LNCaP clone FGC (cell line): ENCODE measurements around the gene MME.
A peak's percentile ranks its signal among the peaks of the same experiment; 100 is the strongest.

Source experiments
- DNase-seq: peaks from one replicate; pipeline ENCODE4 v3.0.0-alpha.2; 2011; ENCODE audit warnings: low read depth
- H3K4me3 ChIP-seq: 2 replicates; pipeline ENCODE4 v1.5.1; 2011; ENCODE audit warnings: mild to moderate bottlenecking, low read depth, low read length, control low read depth
- TF ChIP-seq, protein P1 (sequence below): IDR thresholded peaks from 2 replicates; pipeline ENCODE4 v1.5.1; 2012; ENCODE audit warnings: mild to moderate bottlenecking; ENCODE audit not compliant: control insufficient read depth, insufficient read depth; ENCODE audit errors: extremely low read depth

MME gene

DNA sequence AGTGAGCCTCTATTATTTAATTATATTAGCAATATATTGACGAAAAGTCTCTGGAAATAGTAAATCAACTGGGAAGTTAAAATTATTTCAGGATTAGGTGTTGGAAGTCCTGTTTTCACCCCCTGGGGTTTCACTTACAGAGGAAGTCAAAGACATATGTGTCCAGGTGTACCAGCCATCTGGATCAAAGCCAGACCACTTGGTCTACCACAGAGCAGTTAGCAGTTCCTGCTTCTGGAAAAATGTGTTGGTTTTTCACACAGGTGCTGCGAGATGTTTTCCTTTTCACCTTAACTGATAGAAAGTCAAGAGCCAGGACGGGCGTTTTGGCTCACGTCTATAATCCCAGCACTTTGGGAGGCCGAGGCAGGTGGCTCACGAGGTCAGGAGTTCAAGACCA is 13.1 kb downstream of the MME start:
- H3K4me3 ChIP-seq = no peak overlapping the region
- TF ChIP-seq, protein P1, sequence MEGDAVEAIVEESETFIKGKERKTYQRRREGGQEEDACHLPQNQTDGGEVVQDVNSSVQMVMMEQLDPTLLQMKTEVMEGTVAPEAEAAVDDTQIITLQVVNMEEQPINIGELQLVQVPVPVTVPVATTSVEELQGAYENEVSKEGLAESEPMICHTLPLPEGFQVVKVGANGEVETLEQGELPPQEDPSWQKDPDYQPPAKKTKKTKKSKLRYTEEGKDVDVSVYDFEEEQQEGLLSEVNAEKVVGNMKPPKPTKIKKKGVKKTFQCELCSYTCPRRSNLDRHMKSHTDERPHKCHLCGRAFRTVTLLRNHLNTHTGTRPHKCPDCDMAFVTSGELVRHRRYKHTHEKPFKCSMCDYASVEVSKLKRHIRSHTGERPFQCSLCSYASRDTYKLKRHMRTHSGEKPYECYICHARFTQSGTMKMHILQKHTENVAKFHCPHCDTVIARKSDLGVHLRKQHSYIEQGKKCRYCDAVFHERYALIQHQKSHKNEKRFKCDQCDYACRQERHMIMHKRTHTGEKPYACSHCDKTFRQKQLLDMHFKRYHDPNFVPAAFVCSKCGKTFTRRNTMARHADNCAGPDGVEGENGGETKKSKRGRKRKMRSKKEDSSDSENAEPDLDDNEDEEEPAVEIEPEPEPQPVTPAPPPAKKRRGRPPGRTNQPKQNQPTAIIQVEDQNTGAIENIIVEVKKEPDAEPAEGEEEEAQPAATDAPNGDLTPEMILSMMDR = no peak
- DNase-seq = peak; percentile 94

DNA sequence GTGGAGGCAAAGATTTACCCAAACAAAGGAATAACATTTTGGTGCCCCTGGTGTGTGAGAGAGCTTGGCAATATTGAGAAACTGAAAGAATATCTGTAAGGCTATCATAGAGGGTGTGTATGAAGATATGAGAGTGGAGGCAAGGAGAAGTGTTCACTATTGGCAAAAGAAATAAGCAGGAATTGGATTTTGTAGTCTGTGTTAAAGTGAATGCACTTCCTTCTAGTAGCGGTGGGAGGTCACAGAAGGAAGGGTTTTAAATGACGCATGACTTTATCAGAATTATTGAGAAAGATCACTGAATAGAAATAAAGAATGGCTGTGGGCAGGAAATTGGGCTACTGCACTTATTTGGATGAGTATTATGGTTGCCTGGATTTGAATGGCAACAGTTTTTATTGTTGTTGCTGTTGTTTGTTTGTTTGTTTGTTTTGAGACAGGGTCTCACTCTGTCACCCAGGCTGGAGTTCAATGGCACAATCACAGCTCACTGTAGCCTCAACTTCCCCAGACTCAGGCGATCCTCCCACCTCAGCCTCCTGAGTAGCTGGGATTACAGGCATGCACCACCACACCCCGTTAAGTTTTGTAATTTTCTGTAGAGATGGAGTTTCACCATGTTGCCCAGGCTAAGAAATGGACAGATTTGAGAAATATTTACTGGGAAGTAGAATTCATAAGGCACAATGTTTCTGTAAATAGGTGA is 16.3 kb downstream of the MME start:
- TF ChIP-seq, protein P1 = no peak
- H3K4me3 ChIP-seq = no peak overlapping the region
- DNase-seq = no peak

DNA sequence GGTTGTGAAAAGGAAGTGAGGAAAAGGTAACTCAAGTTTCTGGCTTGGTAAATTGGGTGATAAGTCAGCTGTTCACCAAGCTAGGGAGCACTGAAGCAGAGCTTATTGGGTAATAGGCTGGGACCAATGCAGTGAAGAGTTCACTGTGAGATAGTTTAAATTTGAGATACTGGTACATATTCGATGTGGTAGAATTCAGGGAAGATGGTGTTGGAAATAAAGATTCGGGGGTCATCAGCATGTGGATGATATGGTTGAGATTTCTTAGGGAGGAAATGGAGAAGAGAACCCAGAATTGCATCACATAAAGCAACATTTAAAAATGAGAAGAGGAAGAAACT is 16.9 kb downstream of the MME start:
- no peak for DNase-seq
- no peak overlapping the region for H3K4me3 ChIP-seq
- TF ChIP-seq, protein P1 = no peak

DNA sequence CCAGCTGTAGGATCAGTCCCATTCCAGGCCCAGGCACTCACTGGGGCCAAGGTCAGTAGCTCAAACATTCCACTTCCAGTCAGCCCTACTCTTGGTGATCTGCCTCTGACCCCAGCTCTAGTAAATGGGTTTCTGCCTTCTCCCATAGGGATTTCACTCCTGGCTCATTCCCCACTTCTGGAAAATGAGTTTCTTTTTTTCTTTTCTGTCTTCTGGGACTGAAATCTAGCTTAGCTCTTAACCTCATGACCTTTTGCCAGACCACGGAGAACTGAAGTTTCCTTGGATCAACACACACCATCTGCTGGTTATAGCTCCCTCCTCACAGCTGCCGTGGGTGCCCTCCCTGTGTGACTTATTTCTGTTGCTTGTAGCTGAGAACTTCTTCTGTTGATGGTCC is 21.3 kb downstream of the MME start:
- TF ChIP-seq, protein P1 = no peak
- DNase-seq = no peak
- no peak overlapping the region for H3K4me3 ChIP-seq

DNA sequence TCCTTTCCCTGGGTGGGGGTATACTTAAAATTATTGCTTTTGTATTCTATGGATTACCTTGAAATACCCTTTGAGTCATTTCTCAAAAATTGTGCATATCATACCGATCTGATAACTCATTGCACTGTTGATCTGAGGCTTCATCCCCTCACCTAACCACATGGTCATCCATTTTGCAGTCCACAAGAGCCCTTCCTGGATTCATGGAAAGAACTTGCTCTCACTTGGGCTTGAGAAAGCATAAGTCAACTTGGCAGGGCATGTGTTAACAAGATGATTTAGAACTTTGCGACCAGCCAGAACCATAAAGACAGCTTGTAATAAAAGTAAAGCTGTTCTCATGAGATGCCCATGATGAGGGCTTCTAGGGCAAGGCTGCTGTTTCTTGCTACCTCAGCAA is 22.2 kb downstream of the MME start:
- TF ChIP-seq, protein P1 = no peak
- DNase-seq = no peak
- H3K4me3 ChIP-seq = no peak overlapping the region

DNA sequence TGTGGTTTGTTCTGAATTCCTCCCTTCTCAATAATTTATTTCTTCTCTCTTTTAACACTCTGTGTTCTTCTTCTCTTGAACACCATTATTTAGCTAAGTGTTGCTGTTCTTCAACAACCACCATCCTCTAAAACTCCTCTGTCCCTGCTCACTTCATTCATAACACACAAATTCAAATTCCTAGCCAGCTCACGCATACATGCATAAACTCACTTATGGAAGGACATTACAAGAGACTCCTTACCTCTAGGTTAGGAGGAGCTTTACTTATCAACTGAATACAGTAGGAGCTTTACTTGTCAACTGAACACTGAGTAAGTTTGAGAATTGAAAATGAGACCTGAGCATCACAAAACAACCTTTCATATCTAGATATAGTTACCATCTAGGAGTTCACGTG is 23.6 kb downstream of the MME start:
- DNase-seq = no peak
- TF ChIP-seq, protein P1 = no peak
- no peak overlapping the region for H3K4me3 ChIP-seq

DNA sequence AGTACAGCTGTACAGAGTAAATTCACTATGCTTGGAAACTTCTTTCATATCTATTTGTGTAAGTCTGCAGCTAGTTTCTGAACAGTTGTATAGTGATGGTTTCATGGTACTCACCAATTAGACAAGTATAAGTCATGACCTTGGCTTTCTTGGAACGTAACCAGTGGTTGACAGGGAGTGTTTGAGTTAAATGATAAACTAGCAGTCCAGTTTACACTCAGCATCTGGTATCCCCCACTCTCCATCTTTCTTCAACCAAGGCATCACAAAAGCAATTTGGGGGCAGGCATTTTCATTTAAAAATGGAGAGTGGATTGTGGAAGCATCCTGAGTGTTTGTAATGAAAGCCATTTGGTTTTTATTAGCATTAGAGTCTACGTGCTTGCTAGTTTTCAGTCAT is 26.0 kb downstream of the MME start:
- TF ChIP-seq, protein P1 = no peak
- no peak overlapping the region for H3K4me3 ChIP-seq
- no peak for DNase-seq
